GM12892 (cell line): ENCODE results near the gene ATXN1.

Experiments
- POLR2A ChIP-seq: IDR thresholded peaks from 2 replicates; pipeline ENCODE4 v1.6.1; 2011; ENCODE audit warnings: low read depth, low read length, control low read depth
- TAF1 ChIP-seq: IDR thresholded peaks from 2 replicates; pipeline ENCODE4 v1.6.1; 2011; ENCODE audit warnings: low read depth, mild to moderate bottlenecking, control low read depth, low read length, borderline replicate concordance

DNA sequence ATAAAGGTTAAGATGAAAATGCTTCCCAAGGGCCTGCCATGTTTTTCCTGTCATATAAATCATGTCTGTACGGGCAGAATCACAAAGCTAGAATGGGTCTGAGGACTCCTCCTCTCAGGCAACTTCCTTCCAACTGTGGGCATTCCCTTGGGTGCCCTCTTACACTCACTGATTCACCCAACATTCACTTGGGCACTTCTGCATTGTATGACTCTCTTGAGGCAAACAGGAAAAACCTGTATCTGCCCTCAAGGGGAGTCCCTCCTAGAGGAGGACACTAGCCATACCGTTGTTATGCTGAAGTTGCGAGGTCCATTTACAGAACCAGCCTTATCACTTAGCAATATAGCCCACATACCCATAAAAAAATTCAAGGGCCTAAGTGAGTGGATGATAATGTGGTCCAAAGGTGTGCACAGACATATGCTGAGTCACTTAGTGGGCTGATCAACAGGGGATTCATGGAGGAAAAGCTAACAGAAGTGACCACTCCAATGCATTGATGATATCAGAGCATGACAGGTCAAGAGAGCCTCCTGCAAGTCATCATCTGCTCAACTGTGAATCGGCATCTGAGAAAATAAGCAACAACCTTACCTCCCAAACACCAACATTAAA lies 131.1 kb downstream of the ATXN1 start:
- TF ChIP-seq TAF1 = no peak
- TF ChIP-seq POLR2A = no peak
